IPS DF 6.9 (cell line): ENCODE data around the gene SRSF11.
A peak's percentile ranks its signal among the peaks of the same experiment; 100 is the strongest.
"Not testable (repeated sequence)": the region's sequence is repeated elsewhere in the genome, so short reads cannot be mapped to it uniquely, and the experiment has no call there.

Source experiments
- DNase-seq: peaks from one replicate; pipeline ENCODE4 v3.0.0-alpha.2; 2013; ENCODE audit warnings: low read depth, low spot score
- H3K27ac ChIP-seq: one replicate; pipeline ENCODE4 v1.5.1; 2013; ENCODE audit warnings: low read length, control low read depth
- H3K27me3 ChIP-seq: 2 replicates; pipeline ENCODE4 v1.6.1; 2013; ENCODE audit warnings: mild to moderate bottlenecking, low read length; ENCODE audit not compliant: control insufficient read depth, insufficient read depth
- H3K36me3 ChIP-seq: 2 replicates; pipeline ENCODE4 v1.6.1; 2013; ENCODE audit warnings: low read length; ENCODE audit not compliant: control insufficient read depth, insufficient read depth
- H3K4me1 ChIP-seq: 2 replicates; pipeline ENCODE4 v1.6.1; 2013; ENCODE audit warnings: low read length; ENCODE audit not compliant: control insufficient read depth, insufficient read depth
- H3K4me3 ChIP-seq: 2 replicates; pipeline ENCODE4 v1.5.1; 2013; ENCODE audit warnings: mild to moderate bottlenecking, low read length
- H3K9me3 ChIP-seq: 2 replicates; pipeline ENCODE4 v1.6.1; 2013; ENCODE audit warnings: low read length, inconsistent platforms; ENCODE audit not compliant: control insufficient read depth, insufficient read depth
- WGBS: extraction: QIAGEN DNeasy Blood & Tissue Kit; methylation state at CpG from one replicate; pipeline ENCODE4 v1.1.7; 2013; ENCODE audit warnings: mixed read lengths, missing lambda C conversion rate; ENCODE audit not compliant: insufficient read length, insufficient coverage; 5-methylcytosine and 5-hydroxymethylcytosine counted together

The SRSF11 gene

GRCh38 chr1:70204139-70204538, 17.0 kb upstream of the SRSF11 start:
- Histone ChIP-seq H3K4me3 (no peak overlapping the region), H3K36me3 (0 out of 2 replicates have a peak, but pooled peaks cover 2% of the 10 kb centered on the region), H3K27ac (no peak overlapping the region), H3K27me3 (no peaks in the 10 kb centered on the region), H3K9me3 (no peaks in the 10 kb centered on the region), H3K4me1 (peaks cover 2% of the 10 kb centered on the region; the same call in 1 of the 2 replicates)
- whole genome bisulfite sequencing: no CpG with 5 or more reads among the region's 1 CpG
- DNase-seq: no peak

- no CpG with 5 or more reads among the region's 4 CpGs for WGBS
- H3K27me3 ChIP-seq: no peaks in the 10 kb centered on the region
- H3K9me3 ChIP-seq: no peaks in the 10 kb centered on the region
- H3K36me3 ChIP-seq: 0 out of 2 replicates have a peak, but pooled peaks cover 2% of the 10 kb centered on the region
- peaks cover 2% of the 10 kb centered on the region; the same call in 1 of the 2 replicates for H3K4me1 ChIP-seq
- H3K4me3 ChIP-seq: peak overlapping the region; percentile 71; the same call in 1 of the 2 replicates
- no peak for DNase-seq
- H3K27ac ChIP-seq: no peak overlapping the region
Measured at GRCh38 chr1:70204600-70204999, 16.6 kb upstream of the SRSF11 start.

- no CpG with 5 or more reads among the region's 11 CpGs for WGBS
- Histone ChIP-seq H3K27ac (no peak overlapping the region), H3K9me3 (no peaks in the 10 kb centered on the region), H3K4me3 (peak overlapping the region; percentile 71; the same call in 1 of the 2 replicates), H3K36me3 (0 out of 2 replicates have a peak, but pooled peaks cover 2% of the 10 kb centered on the region), H3K4me1 (peaks cover 2% of the 10 kb centered on the region; the same call in 1 of the 2 replicates), H3K27me3 (no peaks in the 10 kb centered on the region)
- no peak for DNase-seq
Measured at GRCh38 chr1:70205071-70205433, 16.1 kb upstream of the SRSF11 start.

- no peaks in the 10 kb centered on the region for H3K9me3 ChIP-seq
- H3K36me3 ChIP-seq: 0 out of 2 replicates have a peak, but pooled peaks cover 2% of the 10 kb centered on the region
- peak within 1 kb of the TSS; percentile 71 for H3K4me3 ChIP-seq
- no peaks in the 10 kb centered on the region for H3K27me3 ChIP-seq
- WGBS: no CpG with 5 or more reads among the region's 47 CpGs
- H3K27ac ChIP-seq: no peak within 1 kb of the TSS
- H3K4me1 ChIP-seq: peaks cover 2% of the 10 kb centered on the region; the same call in 1 of the 2 replicates
- peak; percentile 85 for DNase-seq
Measured at GRCh38 chr1:70205434-70206118, 15.6 kb upstream of the SRSF11 start, which contains the start of gene LRRC40. LRRC40 (minus strand) TSS chr1:70205579; CDS start chr1:70205540, 39 bp downstream.

- not testable (repeated sequence) for H3K9me3 ChIP-seq, H3K4me1 ChIP-seq, DNase-seq, H3K27ac ChIP-seq, H3K36me3 ChIP-seq, H3K27me3 ChIP-seq, H3K4me3 ChIP-seq
- no CpG with 5 or more reads among the region's 17 CpGs for WGBS
Measured at GRCh38 chr1:70206833-70207232, 14.3 kb upstream of the SRSF11 start.

GRCh38 chr1:70207492-70207891, 13.7 kb upstream of the SRSF11 start:
- no peak overlapping the region for H3K27ac ChIP-seq

GRCh38 chr1:70208292-70208691, 12.9 kb upstream of the SRSF11 start:
- Histone ChIP-seq H3K27ac (no peak overlapping the region), H3K36me3 (0 out of 2 replicates have a peak, but pooled peaks cover 2% of the 10 kb centered on the region), H3K9me3 (no peaks in the 10 kb centered on the region), H3K4me1 (0 out of 2 replicates have a peak, but pooled peaks cover 2% of the 10 kb centered on the region), H3K4me3 (no peak overlapping the region), H3K27me3 (no peaks in the 10 kb centered on the region)
- no peak for DNase-seq
- no CpG with 5 or more reads among the region's 7 CpGs for WGBS

More at GRCh38 chr1:70207492-70207891, 13.7 kb upstream of the SRSF11 start:
- peaks cover 2% of the 10 kb centered on the region; the same call in 1 of the 2 replicates for H3K4me1 ChIP-seq
- 0 out of 2 replicates have a peak, but pooled peaks cover 2% of the 10 kb centered on the region for H3K36me3 ChIP-seq
- H3K4me3 ChIP-seq: no peak overlapping the region
- H3K27me3 ChIP-seq: no peaks in the 10 kb centered on the region
- no peak for DNase-seq
- no CpG with 5 or more reads among the region's 4 CpGs for WGBS
- H3K9me3 ChIP-seq: no peaks in the 10 kb centered on the region

- Histone ChIP-seq H3K27ac (no peak overlapping the region), H3K27me3 (no peaks in the 10 kb centered on the region), H3K9me3 (no peaks in the 10 kb centered on the region), H3K4me3 (no peak overlapping the region), H3K36me3 (0 out of 2 replicates have a peak, but pooled peaks cover 2% of the 10 kb centered on the region), H3K4me1 (0 out of 2 replicates have a peak, but pooled peaks cover 2% of the 10 kb centered on the region)
- WGBS: no CpG with 5 or more reads among the region's 1 CpG
- no peak for DNase-seq
Measured at GRCh38 chr1:70210820-70211219, 10.4 kb upstream of the SRSF11 start.

- H3K27me3 ChIP-seq: no peaks in the 10 kb centered on the region
- no peak overlapping the region for H3K4me3 ChIP-seq
- 0 out of 2 replicates have a peak, but pooled peaks cover 2% of the 10 kb centered on the region for H3K4me1 ChIP-seq
- no peak overlapping the region for H3K27ac ChIP-seq
- no peak for DNase-seq
- 0 out of 2 replicates have a peak, but pooled peaks cover 2% of the 10 kb centered on the region for H3K36me3 ChIP-seq
- no peaks in the 10 kb centered on the region for H3K9me3 ChIP-seq
Measured at GRCh38 chr1:70211541-70211940, 9.6 kb upstream of the SRSF11 start.

GRCh38 chr1:70220015-70220414, 1.2 kb upstream of the SRSF11 start:
- no peak for DNase-seq
- H3K4me1 ChIP-seq: no peaks in the 10 kb centered on the region
- WGBS: no CpG with 5 or more reads among the region's 2 CpGs
- no peaks in the 10 kb centered on the region for H3K27me3 ChIP-seq
- H3K4me3 ChIP-seq: no peak overlapping the region
- H3K9me3 ChIP-seq: no peaks in the 10 kb centered on the region
- no peak overlapping the region for H3K27ac ChIP-seq
- no peaks in the 10 kb centered on the region for H3K36me3 ChIP-seq
